GM12801 (cell line): ENCODE data around the gene PLAGL1.

Source experiments
- TF ChIP-seq, protein P1 (sequence below): IDR thresholded peaks from one replicate; pipeline ENCODE4 v1.5.1; 2011; ENCODE audit warnings: control low read depth; ENCODE audit not compliant: insufficient read length; ENCODE audit errors: extremely low read depth

PLAGL1 gene

DNA sequence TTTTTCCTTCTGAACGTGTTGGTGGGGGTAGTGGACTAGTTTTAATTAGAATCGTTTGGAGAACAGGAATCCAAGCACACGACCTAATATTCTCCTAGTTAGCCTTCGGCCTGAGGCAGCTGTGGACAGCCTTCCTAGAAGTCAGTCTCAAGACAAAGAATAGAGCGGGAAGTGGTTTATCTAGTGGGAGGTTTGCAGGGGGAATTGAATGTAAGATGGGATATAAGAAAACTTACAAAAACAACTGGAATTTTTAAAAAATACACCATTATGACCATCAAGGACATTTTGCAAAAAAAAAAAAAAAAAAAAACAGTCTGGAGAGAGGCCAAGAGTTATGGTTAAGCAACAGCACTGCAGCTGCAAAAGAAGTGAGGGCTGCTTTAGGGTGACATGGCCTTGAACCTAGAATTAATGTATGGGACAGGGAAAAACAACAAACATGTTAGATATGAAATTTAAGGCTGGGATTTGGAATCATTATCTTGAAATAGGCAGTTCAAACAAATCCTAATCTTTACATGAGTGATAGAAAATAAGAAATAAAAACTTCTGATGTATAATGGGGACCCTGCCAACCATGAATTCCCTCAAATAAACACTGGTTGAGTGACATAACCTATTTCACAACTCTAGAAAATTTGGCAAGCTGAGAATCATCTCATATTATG lies 40.2 kb downstream of the PLAGL1 start:
- TF ChIP-seq, protein P1, sequence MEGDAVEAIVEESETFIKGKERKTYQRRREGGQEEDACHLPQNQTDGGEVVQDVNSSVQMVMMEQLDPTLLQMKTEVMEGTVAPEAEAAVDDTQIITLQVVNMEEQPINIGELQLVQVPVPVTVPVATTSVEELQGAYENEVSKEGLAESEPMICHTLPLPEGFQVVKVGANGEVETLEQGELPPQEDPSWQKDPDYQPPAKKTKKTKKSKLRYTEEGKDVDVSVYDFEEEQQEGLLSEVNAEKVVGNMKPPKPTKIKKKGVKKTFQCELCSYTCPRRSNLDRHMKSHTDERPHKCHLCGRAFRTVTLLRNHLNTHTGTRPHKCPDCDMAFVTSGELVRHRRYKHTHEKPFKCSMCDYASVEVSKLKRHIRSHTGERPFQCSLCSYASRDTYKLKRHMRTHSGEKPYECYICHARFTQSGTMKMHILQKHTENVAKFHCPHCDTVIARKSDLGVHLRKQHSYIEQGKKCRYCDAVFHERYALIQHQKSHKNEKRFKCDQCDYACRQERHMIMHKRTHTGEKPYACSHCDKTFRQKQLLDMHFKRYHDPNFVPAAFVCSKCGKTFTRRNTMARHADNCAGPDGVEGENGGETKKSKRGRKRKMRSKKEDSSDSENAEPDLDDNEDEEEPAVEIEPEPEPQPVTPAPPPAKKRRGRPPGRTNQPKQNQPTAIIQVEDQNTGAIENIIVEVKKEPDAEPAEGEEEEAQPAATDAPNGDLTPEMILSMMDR: no peak

DNA sequence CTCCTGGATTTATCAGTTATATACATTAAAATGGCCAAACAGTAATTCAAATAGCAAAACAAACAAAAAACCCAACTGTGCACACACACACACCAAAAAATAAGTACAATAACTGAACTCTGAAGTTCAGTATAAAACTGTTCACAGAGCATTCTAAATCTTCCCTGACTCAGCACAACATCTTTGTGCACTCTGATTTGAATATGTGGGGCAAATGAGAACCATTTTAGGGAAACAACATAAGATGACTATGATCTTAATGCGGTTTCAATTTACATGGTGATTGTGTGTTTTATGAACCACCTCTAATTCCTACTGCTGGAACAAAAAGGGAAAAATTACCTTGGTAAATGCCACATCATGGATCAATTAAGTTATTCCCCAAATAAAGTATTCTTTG lies 41.7 kb downstream of the PLAGL1 start:
- TF ChIP-seq, protein P1: no peak

GRCh38 chr6:143965503-143966171 lies 42.4 kb downstream of the PLAGL1 start:
- TF ChIP-seq, protein P1: no peak

DNA sequence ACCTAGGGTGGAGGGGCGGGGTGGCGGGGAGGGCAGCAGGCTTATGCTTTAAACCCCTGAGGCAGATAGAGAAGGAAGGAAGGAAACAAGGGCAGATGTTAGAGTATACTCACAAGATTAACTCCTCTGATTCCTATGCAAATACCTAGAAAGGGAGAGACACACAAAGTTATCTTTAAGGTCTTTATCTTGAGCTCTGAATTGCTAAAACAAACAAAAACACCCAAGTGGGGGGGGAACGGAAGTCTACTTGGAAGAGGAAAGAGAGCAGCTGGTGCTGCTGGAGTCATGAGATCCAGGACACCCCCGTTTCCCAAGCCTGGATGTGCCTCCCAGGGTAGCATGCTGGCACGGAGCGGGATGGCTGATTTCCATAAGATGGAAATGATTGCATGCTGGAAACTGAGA lies 43.4 kb downstream of the PLAGL1 start:
- TF ChIP-seq, protein P1: no peak

DNA sequence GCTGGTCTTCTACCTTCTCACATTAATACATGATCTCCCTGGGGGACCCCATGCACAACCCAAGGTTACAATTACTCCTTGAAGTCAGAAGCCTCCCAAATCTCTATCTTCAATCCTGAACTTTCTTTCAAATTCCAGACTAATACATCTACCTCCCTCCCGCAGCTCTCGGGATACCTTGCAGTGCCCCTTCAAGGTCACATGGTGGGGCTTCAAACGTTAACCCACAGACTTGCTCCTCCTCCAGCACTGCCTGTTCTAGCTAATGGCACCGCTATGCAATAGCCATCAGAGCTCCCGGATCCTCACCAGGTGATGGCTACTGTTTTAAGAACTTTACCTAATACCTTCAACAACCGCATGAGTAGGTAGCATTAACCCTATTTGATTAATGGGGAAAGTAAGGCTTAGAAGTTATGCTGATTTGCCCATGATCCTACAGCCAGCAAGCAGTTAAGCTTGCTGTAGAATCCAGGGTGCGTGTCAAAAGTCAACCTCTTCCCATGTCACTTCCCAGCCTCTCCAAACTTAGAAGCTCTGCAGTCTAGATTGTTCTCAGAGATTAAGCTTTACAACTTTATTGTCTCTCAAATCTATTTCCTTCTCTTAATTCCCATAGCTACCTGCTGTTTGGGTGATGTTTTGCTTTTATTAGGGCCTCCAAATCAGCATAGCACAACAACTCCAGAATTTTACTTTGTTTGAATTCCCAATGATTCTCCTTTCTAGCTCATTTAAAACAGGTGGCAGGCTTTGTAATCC lies 44.7 kb downstream of the PLAGL1 start:
- TF ChIP-seq, protein P1: no peak

DNA sequence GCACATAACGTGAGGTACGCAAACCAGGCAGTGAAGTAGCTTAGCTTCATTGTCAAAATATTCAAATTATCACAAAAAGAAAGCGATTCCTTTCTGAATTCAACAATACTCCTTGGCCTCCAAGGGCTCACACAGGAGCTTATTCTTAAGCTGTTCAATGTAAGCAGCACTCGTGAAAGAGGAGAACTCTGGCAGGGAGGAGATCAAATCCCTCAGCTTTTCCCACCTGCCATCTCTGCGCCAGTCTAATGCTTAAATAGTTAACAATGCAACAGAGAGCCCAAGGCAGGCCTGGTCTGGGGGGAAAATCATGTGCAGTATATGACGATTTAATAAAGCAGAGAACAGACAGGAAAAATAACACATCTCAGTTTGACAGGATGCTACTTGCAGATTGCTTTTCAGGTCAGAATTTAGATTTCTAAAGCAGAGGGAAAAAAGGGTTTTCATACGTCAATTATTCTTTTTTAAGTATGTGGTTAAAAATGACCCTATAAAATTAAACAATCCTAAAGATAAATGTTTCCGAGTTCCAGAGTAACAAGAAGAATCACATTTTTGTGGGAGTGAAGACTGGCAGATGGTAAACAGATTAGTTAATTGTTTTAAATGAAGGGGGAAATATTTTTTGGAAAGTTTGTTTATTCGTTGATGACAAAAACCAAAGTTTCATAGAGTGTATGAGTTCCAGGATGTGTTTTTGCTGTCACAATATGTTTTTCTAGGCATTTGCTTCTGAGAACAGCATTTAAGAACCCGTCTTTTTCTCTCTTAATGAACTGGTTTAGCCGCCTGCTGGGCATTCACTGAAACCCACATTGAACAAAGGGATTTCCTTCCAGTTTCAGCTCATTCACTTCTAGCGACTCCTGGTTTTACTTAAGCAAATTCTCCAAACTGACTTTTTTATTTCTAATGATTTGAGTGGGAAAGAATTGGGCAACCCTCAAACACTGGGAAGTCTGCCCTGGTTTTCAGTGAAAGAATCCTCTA lies 45.9 kb downstream of the PLAGL1 start:
- TF ChIP-seq, protein P1: no peak
